GM19043 (cell line): ENCODE results near the gene C16orf82.
"Not testable (repeated sequence)": the region's sequence is repeated elsewhere in the genome, so short reads cannot be mapped to it uniquely, and the experiment has no call there.

Experiments used
- ATAC-seq: cut with Tn5 transposase; IDR thresholded peaks from one replicate; pipeline ENCODE4 v1.9.1; 2021; ENCODE audit warnings: low read depth; ENCODE audit not compliant: unreplicated experiment

Gene C16orf82

DNA sequence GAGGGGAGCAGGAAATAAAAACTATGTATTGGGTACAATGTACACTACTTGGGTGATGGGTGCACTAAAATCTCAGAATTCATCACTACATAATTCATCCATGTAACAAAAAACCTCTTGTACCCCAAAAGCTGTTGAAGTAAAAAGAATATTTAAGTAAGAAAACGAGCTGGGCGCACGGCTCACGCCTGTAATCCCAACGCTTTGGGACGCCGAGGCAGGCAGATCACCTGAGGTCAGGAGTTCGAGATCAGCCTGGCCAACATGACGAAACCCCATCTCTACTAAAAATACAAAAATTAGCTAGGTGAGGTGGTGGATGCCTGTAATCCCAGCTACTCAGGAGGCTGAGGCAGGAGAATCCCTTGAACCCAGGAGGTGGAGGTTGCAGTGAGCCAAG is 19.3 kb downstream of the C16orf82 start:
- ATAC-seq, result not testable (repeated sequence)

DNA sequence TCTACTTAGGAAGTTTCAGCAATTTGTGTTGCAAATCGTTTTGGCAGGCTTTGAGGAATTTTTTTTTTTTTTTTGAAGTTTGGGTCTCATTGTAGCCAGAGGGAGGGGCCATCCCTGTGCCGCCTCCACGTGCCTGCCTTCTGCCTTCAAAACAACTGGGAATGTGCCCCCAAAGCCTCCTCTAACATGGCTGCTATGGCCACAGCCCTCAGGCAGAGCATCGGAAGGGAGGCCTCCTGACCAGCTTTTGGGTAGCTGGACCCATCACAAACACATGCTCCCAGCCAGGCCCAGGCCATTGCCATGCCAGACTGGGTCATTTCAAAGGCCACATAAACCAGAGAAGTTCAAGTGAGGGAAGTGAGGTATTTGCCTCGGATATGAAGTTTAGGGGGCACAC is 21.5 kb downstream of the C16orf82 start:
- no peak for ATAC-seq

DNA sequence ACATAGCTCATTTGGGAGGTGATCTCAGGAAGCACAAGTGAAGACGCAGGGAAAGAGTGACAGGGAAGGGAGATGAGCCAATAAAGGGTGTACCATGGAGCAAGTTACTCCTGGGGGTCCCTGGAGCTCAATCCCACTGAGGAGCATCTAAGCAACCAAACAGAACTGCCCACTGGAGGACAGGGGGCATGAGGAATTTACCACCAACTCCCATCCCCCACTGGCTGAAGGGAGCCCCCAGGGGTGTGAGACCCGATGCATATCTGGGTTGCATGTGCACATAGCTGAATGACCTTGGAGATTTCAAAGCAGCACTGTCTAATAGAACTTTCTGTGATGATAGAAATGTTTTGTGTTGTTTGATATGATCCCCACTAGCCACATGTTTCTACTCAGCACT is 29.6 kb downstream of the C16orf82 start:
- no peak for ATAC-seq

DNA sequence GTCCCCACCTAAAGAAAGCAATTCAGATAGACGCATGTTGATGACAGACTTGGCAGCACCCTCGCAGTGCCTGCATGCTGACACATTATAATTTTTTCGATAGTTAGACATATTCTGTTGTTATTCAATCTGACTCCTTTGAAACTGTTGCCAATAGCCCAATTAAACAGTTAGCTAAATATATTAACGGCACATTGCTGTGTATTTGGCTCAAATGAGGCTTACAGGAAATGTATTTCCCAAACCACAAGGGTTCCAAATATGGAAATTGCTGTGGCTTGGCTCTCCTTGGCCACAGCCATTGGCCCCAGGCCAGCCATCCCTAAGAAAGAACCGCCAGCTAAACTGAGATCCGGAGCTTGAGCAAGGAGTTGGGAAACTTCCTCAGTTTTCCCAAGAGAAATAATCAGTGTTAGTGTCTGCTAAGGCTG is 31.1 kb downstream of the C16orf82 start:
- no peak for ATAC-seq

DNA sequence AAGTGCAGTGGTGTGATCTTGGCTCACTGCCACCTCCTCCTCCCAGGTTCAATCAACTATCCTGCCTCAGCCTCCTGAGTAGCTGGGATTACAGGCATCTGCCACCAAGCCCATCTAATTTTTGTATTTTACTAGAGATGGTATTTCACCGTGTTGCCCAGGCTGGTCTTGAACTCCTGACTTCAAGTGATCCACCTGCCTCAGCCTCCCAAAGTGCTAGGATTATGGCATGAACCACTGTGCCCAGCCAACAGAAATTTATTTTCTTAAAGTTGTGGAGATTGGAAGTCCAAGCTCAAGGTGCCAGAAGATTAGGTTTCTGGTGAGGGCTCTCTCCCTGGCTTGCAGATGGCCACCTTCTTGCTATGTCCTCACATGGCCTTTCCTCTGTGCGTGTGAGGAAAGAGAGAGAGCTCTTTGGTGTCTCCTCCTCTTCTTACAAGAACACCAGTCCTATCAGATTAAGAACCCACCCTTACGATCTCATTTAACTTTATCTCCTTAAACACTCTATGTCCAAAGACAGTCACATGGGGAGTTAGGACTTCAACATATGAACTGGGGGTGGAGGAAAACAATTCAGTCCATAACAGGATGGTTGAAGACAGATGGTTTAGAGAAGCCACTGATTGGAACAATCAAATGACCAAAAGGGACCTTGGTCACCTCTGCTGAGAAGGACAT is 31.8 kb downstream of the C16orf82 start:
- ATAC-seq, result no peak

DNA sequence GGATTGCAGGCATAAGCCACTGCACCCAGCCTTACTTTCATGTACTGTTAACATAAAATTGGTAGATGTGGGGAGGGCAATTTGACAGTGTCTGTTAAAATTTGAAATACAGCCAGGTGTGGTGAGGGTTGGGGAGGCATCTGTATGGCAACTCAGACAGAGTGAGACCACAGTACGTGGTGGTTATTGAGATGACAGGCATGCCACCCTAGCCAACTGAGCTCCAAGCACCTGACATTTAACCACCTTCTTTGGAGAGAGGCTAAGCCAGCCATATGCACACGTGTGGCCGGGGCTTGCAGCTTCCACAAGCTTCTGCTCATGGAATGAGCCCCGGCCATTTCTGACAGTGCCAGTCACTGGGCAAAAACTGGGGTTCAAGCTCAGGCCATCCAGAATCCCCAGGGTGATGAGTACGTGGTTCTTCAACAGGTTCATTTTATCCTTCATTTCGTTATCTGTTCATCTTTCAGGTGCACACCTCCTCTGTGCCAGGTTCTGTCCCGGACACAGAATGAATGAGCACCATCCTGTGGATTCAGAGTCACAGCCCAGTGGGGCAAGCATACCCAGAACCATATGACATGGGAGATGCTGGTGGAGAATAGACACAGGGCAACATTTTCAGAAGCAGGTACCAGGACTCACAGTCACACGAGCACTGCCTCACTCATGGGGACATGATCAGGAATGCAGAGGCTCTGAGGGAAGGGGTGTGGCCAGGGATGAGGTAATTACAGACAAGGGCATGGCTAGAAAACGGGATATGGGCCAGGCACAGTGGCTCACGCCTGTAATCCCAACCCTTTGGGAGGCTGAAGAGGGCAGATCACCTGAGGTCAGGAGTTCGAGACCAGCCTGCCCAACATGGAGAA is 36.2 kb downstream of the C16orf82 start:
- ATAC-seq, result no peak

DNA sequence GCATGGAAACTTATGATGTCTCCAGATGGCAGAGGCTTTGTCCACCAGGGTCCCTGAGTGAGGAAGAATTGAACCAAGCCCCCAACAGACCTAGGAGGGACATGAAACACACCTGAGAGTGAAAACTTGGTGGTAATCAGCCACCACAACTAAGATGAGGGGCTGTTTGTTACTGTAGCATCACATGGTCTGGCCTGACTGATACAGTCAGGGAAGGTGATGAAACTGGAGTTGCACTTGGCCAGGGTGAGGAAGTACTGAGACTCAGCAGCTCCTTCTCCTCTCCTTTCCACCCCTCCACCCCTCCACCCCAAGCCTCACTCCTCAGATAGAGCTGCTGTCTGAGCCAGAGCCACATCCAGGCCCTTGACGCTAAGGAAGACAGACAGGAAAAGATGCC is 37.2 kb downstream of the C16orf82 start:
- ATAC-seq, result no peak

DNA sequence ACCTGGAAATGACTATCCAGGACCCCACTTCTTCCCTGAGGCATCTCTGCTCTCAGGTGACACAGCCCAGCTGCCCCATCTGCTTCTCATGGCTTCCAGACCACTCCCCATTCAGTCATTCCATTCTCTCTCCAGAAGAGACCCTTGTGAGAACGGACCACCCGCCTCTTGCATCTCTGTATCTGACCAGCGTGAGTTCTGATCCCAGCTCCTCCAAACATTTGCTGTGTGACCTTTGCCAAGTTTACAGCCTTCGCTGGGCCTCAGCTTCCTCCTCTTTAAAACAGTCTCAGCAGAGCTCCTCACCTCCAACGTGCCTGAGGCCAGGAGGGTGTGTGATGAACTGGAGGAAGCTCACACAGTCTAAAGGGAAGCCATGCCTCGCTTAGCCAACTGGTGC is 39.6 kb downstream of the C16orf82 start:
- no peak for ATAC-seq

DNA sequence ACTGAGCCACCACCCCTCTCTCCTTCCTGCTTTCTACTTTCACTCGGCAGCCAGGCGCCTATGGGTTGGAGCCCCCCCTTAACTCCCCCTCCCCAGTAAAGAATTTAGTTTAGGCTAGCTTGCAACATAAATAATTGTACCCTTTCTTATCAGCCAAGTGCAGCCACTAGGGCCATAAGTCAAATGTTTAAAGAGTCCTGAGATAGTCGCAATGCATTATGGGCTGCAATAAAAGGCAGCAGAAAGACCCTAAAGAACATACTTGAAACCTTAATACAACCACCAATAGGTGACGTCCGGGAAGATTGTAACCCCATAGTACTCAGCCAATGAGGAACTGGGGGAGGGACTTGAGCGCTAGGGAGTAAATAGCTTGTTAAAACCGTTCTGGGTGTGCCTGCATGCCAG is 40.5 kb downstream of the C16orf82 start:
- ATAC-seq, result no peak

DNA sequence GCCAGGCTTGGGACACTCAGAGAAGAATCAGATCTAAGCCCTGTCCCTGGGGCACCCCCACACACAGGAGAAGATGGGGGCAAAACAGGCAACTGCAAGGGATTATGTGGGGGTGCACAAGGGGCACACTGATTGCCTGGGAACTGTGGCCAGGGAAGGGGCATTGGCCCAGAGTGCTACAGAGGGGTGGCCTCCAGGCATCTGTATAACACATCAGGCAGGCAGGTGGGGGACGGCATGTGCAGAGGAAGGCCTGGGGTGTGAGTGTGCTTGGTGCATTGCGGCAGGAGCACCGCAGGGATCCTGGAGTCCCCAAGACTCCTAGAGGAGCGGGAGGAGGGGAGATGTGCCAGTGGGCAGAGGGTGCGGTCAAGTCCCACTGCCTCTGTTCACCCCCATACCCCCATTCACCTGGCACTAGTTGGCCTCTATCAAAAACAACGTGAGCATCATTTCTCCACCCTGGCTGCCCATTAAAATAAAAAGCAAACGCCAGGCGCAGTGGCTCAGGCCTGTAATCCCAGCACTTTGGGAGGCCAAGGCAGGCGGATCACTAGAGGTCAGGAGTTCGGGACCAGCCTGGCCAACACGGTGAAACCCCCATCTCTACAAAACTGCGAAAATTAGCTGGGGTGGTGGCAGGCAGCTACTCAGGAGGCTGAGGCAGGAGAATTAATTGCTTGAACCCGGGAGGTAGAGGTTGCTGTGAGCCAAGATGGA is 41.5 kb downstream of the C16orf82 start:
- ATAC-seq, result no peak

DNA sequence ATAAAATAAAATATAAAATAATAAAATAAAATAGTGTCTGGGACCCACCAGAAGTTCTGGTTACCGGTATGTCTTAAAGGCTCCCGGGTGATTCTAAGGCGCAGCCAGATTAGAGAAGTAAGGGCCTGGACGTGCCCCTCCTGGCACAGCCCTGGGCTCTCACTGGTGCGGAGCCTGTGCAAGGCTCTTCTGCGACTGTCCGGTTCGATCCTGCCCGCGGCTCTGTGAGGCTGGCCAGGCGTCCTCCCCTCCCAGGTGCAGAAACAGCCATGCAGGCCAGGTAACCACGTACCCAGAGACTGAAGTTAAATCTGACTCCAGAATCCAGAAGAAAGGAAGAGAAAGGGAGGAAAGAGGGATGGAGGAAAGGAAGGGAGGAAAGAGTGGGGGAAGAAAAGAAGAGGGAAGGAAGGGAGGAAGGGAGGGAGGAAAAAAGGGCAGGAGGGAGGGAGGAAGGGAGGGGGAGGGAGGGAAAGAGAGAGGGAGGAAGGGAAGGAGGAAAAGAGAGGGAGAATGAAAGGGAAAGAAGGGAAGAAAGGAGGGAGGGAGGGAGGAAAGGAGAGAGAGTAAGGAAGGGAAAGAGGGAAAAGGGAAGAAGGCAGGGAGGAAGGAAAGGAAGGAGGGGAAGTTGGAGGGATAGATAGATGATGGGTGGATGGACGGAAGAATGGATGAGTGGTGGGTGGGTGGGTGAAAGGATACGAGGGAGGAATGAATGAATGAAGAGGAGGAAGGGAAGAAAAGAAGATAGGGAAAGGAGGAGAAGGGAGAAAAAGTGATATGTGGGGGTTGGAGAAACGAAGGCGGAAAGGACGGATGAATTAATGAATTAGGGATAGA is 42.3 kb downstream of the C16orf82 start:
- ATAC-seq, result no peak

DNA sequence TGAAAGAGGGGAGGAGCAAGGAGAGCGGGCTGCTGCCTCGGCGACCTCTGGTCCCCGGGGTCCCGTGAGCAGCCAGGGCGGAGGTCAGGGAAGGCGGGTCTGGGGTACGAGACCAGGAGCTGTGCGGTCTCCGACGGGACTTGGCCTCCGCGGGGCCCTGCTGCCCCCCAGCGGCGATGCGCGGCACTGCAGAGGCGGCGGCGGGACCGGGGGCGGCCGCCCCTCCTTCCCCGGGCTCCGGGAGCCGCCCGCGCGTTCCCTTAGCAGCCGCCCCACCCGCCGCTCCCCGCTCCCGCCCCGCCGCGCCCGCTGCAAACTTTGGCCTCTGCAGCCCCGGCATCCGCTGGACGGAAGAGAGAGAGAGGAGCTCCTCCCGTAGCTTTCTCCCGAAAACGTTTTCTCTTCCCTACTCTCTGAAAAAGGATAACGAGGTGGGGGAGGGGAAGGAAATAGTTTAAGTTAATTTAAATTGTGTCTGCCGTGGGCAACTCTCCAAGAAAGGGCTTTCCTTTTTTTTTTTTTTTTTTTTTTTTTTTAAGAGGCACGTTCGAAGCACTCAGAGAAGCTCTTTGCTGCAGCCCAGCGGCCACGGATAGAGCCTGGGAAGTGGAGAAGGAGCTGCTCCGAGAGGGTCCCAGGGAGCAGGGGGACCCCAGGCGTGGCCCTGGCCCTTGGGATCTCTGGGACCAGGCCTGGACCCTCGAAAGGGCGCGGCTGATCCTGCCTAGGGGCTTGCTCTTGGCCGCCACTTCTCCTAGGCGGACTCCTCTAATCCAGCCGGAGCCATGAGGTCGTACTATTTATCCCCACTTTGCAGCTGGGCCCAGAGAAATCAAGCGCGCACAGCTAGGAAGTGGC is 43.2 kb downstream of the C16orf82 start:
- ATAC-seq, result no peak

DNA sequence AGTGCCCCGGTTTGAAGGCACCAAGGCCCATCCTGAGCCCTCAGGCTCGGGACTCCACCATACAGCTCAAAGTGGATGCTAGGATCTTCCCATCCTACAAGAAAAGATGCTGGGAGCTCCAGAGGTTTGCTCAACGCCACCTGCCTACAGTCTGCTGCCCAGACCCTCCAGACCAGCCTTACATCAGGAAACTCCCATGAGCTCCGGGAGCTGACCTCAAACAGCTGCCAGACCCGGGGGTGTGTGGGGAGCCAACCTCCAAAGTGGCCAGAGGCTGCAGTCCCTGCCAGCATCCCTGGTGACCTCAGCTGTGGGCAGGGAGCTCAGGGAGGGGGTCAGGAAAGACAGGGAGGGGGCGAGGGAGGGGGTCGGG is 43.8 kb downstream of the C16orf82 start:
- ATAC-seq, result no peak

DNA sequence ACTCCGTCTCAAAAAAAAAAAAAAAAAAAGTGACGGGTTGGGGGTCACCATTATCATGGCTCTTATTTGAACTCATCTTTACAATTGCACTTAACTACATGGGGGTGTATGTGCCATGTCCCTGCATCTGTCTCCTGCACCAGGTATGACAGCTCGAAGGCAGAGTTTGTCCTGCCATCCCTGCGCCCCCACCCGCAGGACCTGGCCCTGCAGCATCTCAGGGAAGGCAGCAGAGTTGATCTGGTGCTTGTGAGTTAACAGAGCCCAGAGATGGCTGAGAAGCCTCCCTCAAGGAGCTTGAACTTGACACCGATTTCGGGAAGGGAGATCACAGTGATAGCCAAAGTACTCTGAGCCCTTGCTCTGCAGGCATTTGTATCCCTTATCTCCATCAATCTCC is 44.8 kb downstream of the C16orf82 start:
- no peak for ATAC-seq

DNA sequence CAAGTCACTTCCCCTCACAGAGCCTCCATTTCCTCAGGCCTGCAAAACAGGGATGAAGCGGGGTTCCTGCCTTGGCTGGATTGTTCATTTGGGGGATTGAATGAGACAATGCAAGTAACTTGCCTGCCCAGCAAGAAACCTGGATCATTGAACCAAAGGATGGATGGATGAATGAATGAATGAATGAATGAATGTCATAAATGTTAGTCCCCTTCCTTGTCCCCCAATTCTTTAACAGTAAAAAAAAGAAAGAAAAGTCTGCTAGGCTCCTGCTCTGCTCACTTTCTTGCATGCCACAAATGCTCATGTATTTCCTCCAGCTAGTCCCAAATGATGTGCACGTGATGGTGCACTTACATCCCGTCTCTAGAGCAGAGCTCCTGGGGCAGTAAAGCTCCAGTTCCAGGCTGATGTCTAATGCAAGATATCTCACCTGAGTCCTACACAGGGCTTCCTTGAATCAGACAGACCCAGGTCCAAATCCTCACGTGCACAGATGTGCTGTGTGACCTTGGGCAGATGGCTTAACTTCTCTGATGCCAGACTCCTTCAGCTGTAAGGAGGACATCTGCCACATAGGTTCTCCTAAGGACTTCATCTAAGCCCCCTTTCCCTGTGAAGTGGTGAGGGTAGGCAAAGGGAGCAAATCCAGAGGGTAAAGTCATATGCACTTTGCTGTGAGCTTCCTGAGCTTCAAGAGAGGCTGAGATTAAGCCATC is 45.5 kb downstream of the C16orf82 start:
- ATAC-seq, result no peak

DNA sequence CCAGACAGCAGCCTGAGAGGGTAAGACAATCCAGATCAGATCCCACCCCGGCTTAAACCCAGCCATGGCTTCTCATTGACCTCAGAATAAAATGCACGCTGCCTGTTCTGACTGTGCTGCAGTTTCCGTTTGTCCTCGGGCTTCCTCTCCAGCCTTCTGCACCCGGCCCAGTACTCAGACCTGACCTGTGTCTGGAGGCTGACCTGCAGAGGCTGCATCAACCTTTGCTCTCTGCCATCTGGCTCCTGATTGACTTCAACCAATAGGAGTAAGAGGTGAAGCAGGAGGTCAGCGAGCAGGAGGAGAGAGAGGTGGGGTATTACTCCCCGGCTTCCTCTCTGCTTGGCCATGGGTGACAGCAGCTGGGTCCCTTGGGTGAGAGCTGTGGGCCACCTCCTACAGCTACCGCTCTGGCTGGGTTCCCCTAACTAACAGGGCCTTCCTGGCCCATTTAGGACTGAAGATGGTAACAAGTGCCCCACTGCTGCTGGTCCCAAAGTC is 46.7 kb downstream of the C16orf82 start:
- peak; percentile 61 for ATAC-seq

DNA sequence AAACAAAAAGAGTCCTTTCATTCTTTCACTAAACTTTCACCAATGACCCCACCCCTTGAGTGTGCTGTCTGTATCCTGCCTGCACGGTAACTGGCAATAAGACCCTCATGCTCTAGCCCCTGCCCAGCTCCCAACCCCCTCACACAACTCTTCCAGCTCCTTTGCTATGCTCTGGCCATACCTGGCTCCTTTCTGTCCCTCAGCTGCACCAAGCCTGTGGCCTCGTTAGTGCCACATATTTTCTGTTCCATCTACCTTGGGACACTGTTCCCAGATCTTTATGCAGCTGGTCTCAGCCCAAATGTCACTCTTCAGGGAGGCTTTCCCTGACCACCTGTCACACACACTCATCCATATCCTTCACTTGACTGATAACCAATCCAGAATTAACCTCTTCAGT is 47.3 kb downstream of the C16orf82 start:
- ATAC-seq, result no peak

DNA sequence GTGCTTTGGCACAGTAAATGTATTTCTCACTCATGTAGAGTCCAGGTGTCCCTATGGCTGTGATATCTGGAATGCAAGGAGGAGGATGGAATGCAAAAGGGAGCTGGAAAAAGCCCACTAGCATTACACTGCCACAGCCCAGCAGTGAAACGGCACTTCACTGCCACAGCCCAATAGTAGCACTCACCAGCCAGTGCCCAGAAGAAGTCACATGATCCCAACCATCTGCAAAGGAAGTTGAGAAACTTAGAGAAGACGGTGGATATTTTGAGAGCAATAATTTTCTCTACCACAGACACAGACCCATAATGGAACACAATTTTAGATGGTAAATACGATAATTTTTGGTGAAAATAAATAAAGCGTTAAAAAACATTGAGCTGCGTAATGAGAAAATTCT is 51.8 kb downstream of the C16orf82 start:
- ATAC-seq, result no peak
